ENCODE results near the gene PRXL2C.

GRCh38 chr9:96596601-96597111, 58.5 kb downstream of the PRXL2C start:
- TF ChIP-seq GABPA (IDR thresholded peaks at IDR 0.05; ENCODE audit: low read depth) = no peak
- TF ChIP-seq CTCF (IDR thresholded peaks at IDR 0.05) = no peak
- TF ChIP-seq USF2 (IDR thresholded peaks at IDR 0.05; ENCODE audit: borderline replicate concordance, low read depth, low read length) = no peak
- no peak for TF ChIP-seq REST (IDR thresholded peaks at IDR 0.05; ENCODE audit: low read depth, low read length)
- TF ChIP-seq JUND (IDR thresholded peaks at IDR 0.05) = no peak
- no peak for TF ChIP-seq EP300 (IDR thresholded peaks at IDR 0.05; ENCODE audit: borderline replicate concordance in 1 of 2, low read depth in 1 of 2, low read length in 1 of 2)
- no peak for TF ChIP-seq TAF1 (IDR thresholded peaks at IDR 0.05; ENCODE audit: borderline replicate concordance, low read depth, low read length)
- TF ChIP-seq MEF2A (IDR thresholded peaks at IDR 0.05; ENCODE audit: borderline replicate concordance, low read depth) = no peak
- TF ChIP-seq POLR2AphosphoS5 (IDR thresholded peaks at IDR 0.05; ENCODE audit: low read depth, low read length) = no peak
- TF ChIP-seq SMC3 (IDR thresholded peaks at IDR 0.05; ENCODE audit: low read depth, low read length) = no peak
- TF ChIP-seq MXI1 (IDR thresholded peaks at IDR 0.05; ENCODE audit: low read depth, low read length) = no peak
